Renal pelvis (tissue), 4 donors: ENCODE results near the gene JAKMIP1. TPM values are rescaled to one million over a fixed set of nuclear protein-coding genes. Genes with fewer than 3 reads are reported as not detected.
"Not testable (repeated sequence)": the region's sequence is repeated elsewhere in the genome, so short reads cannot be mapped to it uniquely, and the experiment has no call there.

Experiments used
- DNase-seq: peaks from one replicate; pipeline ENCODE4 v3.0.0-alpha.2; 2013
- polyA plus RNA-seq, 3 donors: library from polyadenylated mRNA; unstranded; fragments of 120-200 nt; gene quantifications; one replicate each; pipeline ENCODE4 v1.2.1, GENCODE V29; 2013; ENCODE audit not compliant: insufficient read length in 3 of 3

JAKMIP1 gene
- polyA plus RNA-seq, 3 donors: 0.06 to 0.14 (median 0.12) TPM

DNA sequence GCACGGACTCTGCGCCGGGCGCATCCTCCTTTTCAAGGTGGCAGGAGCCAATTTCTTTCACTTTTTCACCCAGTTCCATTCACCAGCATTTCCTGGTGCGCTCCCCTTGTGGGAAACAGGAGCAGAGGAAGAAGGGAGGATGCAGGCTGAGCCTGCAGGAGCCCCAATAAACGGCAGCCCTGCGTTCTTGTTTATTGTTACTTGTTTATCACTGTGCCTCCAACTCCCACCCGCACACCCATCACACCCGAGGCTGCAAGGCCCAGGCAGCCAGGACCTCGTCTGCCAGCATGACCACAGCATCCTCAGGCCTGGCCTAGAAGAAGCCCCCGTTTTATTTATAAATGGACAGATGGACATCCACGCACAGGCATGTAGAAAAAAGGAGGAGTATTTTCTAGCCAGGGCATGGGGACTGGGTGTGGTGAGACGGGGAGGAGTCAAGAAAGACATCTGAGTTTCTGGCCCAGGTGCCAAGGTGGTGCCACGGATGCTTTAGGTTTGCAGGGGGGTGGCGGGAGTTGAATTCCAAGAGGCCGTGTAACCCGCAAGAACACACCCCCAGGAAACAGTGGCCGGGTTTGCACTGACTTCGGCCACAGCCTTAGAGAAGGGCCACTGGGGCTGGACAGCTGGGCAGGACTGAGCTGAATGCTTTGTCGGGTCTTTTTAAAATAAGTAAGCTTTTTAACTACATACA, 51.7 kb downstream of the JAKMIP1 start:
- DNase-seq: no peak

DNA sequence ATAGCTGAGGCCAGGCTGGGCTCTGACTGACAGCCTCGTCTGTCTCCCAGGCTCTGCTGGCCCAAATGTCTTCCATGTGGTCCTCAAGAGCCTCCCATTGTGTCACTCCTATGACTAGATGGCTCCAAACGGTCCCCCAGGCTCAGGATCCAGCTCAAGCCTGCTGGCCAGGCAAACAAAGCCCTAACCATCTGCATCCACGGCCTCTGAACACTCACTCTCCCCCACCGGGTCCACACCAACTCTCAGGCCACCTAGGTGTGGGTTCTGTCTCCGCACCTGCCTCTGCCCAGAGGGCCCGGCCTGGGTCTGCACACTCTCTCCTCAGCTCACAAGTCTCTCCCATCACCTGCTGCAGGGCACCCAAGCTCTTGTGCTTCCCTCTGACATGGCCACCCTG, 52.9 kb downstream of the JAKMIP1 start:
- no peak for DNase-seq

DNA sequence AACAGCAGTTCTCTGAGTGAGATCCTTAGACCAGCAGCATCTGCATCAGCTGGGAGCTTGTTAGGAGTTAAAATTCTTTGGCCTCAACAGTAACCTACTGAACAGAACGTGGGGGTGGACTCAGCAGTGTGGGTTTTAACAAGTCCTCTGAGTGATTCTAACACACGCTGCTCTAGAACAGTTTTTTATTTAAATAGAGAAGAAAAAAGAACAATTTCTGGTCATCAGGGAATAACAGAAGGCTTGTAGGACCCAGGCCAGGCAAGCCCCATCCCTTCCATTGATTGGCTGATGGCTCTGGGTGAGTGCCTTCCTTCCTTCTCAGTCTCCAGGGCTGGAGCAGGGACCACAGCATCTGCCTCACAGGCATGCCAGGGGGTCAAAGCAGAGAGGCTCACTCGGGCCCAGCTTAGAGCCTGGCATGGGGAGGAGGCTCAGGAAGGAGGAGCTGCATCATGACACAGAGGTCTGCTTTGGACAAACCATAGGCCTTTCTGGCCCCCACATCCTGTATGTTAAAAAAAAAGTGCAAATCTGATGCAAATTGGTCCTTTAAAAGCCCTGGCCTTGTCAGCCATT, 56.7 kb downstream of the JAKMIP1 start:
- DNase-seq: no peak

DNA sequence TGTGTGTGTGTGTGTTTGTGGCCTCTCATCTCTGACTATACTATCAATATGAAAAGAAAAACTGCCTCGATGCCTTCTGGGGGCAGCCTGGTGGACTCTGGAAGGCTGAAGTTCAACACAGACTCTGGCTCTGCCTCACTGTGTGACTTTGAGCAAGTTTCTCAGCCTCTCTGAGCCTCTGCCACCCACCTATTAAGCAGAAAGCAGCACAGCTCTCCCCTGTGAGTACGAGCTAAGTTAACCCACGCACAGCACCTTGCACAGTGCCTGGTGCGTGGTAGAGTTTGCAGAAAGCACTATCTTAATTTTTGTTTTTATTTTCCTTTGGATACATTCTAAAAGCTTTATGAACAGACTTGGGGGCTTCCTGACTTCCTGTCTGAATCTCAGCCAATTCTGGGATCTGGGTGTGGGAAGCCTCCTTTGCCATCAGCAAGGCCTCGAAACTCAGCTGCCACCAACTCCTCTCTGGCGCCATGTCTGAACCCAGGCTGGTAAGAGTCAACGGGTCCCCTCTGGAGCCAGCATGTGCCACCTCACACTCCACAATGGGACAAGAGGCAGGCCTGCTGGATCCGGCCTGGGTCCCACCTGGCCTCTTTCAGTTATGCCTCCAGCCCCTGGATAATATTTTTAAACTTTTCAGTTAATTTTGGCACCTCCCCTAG, 57.3 kb downstream of the JAKMIP1 start:
- no peak for DNase-seq

DNA sequence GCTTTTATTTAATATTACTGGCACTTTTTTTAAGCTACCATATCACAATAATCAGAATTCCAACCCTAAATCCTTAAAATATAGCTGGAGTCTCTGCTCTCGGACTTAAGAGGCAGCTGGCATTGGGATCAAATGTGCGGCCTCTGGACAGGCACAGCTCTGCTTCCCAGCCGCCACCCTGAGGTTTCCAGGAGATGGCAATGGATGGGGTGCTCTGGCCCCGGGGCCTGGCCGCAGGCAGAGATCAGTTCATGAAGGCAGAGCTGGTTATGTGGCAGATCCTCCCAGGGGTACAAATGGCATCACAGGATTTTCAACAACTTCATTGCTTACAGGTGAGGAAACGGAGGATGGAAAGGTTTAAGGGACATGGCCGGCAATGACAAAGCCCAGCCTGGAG, 57.8 kb downstream of the JAKMIP1 start:
- DNase-seq: no peak

DNA sequence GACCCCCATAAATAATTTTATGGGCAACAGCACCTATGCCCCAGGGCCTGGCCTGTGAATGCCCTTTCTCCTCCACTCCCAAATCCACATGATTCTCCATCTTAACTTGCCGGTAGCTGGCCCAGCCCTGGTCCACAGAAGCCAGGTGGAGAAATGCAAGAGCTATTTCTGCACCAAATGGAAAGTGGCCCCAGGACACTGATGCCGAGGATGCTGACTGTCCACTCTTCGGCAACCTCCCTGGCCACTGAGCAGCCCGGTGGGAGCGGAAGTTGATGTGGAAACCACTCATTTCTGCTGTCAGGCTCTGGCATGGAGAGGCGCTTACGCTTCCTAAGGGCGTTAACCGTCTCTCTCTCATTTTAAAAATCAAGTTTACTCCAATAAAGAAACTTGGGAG, 58.8 kb downstream of the JAKMIP1 start:
- no peak for DNase-seq

DNA sequence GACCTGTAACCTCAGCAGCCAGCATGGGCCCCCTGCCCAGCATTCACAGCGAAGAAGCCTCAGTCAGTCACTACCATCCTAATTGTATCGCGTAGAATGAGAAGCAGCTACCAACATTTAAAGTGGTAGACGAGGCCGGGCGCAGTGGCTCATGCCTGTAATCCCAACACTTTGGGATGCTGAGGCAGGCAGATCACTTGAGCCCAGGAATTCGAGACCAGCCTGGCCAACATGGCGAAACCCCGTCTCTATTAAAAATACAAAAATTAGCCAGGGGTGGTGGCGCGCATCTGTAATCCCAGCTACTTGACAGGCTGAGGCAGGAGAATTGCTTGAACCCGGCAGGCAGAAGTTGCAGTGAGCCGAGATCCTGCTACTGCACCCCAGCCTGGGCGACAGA, 59.3 kb downstream of the JAKMIP1 start:
- DNase-seq: not testable (repeated sequence)

DNA sequence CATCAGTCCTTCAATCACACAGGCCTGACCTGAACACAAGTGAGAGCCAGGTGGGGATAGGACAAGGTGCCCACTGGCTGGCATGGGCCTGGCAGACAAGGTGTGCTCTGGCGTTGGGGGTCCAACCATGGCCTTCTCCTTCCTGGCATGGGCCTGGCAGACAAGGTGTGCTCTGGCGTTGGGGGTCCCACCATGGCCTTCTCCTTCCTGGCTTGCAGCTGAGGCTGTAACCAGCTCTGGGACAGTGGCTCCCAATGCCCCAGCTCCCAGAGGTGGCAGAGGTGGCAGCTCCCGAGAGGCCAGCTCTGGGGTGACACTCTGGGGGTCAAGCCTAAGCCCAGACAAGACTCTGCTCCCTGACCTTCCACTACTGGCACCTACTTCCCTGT, 62.6 kb downstream of the JAKMIP1 start:
- no peak for DNase-seq

DNA sequence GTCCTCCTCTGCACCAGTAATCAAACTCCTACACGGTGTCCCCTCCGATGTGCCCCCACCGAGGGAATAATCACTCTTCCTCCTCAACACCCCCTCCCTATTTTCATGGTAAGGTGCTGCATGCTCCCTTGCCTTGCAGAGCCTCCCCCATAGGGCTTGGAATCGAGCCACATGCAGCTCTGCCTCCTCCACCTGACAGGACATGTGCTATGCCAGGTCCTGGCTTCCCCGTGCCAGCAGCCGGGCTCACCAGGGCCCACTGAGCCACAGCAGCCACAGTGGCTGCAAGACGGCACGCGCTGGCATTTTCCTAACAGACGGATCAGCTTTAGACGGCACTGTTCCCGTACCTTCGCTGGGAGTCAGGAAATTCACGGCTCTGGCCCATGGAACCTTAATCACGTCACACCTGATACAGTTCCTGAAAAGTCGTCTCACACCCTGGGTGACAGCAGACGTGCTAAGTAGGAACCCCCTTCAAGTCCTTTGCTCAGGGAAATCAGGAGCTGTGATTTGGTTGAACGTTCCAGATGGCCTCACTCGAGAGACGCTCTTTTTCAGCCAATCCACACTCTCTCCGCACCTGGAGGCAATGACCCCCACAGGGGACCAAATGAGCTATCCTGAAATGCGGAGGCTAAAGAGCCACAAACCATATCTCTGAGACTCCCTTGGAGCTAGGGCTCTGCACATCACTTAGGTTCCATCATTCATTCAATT, 63.2 kb downstream of the JAKMIP1 start:
- DNase-seq: no peak

DNA sequence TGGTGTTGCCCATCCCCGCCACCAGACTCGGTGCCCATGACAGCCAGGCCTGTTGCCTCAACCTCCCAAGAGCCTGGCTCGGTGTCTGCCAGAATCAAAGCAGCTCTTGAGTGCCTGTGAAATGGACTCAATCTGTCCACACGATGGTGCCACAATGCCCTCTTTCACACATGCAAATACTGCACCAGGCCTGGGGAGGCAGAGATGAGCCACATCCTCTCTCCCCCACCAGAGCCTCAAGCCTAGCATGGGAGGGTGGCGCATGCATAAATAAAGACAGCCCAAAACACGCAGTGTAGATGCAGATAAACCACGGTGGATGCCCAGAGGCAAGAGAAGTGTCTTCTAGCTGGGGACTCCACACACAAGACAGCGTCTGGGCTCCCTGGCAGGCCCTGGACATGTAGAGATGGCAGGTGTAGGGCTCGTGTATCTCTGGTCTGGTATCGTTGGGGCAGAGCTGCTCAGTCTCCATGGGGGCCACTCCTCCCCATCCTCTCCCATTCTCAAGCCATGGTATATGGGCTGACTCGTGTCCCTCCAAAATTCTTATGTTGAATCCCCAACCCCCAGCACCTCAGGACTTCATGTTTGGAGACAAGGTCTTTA, 65.6 kb downstream of the JAKMIP1 start:
- no peak for DNase-seq

DNA sequence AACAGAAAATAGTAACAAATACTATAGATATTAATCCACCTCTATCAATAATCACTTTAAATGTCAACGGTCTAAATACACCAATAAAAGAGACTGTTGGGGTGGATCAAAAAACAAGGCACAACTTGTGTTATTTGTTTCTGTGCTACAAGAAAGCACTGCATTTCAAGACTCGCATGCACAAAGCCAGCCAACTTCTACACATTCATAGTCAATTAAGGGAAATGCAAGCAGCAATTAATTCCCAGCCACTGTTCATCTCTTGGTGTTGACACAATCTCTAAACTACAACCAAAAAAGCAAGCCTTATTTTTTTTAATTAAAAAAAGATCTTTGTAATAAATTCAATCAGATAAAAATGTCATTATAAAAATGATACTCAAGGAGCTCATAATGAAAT, 67.6 kb downstream of the JAKMIP1 start:
- DNase-seq: no peak

DNA sequence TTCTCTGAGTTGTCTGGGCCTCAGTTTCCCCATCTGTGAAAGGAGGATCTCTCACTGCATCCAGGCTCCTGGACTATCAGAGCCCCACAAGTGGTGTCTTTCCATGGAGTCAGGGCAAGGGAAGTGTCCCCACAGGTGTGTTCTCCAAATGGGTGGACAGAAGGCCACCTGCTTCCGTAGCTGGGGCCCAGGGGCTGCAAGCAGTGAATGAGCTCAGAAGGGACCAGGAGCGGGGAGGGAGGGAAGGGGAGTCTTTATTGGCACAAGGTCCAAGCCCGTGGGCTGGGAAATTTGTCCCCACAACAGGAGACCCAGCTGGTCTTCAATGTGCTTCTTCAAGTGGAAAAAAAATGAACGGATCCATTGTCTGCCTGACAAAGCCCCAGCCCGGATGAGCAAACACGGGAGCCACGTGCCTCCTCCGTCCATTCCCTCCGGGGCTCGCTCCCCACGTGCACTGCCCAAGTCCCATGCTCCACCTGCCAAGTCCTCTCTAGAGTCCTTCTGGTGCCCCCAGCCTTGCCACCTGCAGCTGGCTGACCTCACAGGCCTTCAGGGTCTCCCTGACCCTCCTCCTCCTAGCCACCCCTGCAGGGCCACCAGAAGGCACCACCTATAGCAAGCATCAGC, 72.0 kb downstream of the JAKMIP1 start:
- no peak for DNase-seq

DNA sequence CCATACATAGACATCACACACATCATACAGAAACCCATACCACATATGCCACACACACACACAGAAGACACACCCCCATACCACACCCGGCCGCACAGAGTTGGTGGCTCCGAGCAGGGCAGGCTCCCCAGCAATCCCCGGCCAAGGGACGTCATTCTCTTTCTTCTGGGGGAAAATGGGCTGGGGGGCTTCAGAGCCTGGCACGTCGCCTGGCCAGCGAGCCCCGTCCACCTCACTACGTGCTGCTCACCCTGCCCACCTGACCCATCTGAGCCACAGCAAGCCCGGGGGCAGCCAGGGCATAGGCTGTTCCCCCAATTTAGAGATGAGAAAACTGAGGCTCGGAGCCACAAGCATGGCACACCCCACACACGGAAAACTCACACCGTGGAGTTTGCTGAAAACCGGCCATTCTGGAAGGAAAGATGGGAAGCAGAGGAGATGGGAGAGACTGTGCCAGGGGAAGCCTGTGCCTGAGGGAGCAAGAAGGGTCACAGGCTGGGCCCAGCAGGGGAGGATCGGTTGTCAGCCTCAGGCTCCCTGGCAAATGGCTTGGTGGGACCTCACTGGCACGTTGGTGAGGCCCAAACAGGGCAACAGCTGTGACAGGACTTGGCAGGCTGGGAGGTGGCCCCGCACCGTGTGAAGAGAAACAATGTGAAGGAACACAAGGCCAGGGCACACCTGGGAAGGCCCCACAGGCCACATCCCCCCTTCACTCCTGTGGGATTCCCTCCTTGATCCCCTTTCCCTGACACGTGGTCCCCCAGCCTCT, 73.2 kb downstream of the JAKMIP1 start:
- no peak for DNase-seq

DNA sequence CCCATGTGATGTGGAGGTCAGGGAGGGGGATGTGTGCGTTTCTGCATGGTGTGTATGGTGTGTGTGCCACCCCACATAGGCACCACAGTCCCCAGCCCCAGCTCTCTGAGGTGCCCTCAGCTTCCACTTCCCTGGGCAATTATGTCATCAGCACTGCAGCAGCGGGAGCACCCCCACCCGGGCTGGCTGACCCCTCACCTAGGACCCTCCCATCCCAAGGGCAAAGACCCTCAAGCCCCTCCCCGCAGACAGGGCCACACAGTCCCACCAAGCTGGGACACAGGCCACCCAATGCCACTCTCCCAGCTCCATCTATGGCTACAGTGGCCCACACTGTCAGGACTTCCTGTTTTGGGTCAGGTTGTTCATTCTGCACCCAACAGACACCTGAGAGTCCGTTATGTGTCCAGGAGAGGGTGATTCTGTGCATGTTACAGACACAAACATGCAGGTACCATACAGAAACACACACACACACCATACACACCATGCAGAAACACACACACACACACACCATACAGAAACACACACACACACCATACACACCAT, 75.2 kb downstream of the JAKMIP1 start:
- no peak for DNase-seq

DNA sequence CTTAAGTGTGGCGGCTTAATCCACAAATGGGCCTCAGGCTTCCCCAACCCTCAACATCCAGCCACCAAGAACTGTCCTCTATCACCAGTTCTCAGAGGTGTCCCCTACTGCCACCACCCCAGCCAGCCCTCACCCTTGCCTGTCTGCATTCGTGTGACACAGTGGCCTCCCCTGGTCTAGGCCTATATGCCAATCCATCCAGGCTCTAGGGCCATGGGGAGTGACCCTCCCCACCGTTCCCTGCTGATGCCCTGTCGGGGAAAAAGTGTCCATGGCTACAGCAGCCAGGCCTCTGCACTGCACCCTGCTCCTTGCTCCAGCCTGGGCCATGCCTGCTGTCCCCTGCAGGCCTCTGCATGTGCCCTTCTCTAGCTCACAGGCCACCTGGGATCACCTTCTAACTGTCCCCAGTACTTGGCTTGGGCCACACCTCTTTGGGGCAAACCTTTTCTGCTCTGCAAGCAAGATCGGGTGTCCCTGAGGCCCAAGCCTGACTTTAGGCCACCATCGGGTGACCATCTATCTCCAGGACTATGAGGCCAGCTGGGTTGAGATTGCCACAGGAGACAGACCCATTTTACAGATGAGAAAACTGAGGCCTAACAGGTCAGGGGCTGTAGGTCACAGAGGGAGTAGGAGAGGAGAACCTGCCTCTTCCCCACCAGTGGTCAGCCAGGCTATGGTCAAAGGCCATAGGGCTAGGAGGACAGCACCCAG, 75.8 kb downstream of the JAKMIP1 start:
- no peak for DNase-seq

DNA sequence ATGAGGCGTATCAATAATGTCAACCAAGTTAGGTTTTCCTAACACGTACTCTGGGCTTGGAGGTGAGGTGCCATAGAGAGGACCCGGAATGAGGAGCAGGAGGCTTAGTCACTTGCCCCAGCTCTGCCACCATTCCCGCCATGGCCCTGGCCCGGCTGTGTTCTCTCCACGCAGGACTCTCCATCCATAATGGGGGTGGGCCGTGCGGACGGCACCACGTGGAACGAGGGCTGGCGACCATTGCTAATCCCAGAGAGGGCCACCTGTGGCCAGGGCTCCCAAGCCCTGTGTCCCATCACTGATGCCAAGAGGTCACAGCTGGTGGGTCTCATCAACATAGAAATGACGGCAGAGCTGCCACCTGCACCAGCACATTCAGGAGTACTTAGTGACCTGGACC, 76.4 kb downstream of the JAKMIP1 start:
- DNase-seq: no peak

DNA sequence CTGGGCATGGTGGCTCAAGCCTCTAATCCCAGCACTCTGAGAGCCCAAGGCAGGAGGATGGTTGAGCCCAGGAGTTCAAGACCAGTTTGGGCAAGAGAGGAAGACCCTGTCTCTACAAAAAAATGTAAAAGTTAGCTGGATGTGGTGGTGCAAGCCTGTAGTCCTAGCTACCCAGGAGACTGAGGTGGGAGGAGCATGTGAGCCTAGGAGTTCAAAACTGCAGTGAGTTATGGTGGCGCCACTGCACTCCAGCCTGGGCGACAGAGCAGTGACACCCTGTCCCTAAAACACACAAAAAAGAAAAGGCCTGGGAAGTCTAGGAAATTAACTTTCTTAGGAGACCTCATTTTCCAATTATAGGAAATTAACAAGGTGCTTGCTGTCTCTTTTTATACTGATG, 76.8 kb downstream of the JAKMIP1 start:
- DNase-seq: no peak

DNA sequence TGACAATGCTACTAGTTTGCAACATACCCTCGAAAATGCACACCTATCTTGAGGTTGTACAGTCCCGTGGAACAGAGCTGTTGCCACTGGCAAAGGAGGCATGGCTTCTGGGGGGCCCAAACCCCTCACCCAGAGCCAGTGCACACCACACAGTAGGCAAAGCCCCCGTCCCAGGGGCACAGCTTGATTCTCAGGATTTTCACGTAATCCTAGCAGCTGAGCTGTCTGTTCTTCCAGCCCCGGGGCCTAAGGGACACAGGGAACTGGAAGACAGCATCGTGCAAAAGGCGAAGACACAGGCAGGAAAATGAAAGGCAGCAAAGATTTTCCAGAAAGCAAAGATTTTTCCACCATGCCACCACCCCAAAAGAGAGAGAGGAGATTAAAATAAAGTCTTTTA, 77.2 kb downstream of the JAKMIP1 start:
- no peak for DNase-seq

DNA sequence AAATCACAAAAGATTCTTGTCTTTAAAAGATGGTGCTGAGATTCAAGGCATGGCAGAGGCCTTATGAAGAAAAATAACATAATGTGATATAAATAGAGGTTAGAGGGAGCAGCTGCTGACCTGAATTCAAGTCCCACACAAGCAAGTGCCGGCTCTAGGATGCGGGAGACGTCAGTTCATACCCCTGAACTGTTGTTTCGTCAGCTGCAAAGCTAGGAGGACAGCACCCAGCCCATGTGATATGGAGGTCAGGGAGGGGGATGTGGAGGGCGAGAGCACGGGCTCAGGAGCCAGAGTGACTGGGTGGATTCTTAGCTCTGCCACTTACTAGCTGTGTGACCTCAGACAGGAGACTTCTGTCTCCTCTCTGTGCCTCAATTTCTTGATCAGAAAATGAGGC, 77.9 kb downstream of the JAKMIP1 start:
- no peak for DNase-seq

DNA sequence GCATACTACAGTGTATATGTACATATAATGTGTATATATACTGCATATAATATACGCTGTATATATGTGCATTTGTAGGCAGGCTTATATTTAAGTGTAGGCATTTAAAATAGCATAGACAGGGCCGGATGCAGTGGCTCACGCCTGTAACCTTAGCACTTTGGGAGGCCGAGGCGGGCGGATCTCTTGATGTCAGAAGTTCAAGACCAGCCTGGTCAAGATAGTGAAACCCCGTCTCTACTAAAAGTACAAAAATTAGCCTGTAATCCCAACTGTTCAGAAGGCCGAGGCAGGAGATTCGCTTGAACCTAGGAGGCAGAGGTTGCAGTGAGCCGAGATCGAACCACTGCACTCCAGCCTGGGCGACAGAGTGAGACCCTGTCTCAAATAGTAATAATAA, 78.4 kb downstream of the JAKMIP1 start:
- no peak for DNase-seq
